CD14-positive monocyte (primary cell): ENCODE results near the gene CHST14. TPM values are rescaled to one million over a fixed set of nuclear protein-coding genes. Genes with fewer than 3 reads are reported as not detected.

Experiments
- DNase-seq, 3 donors: peaks; one replicate each; pipeline ENCODE4 v3.0.0-alpha.2; 2011 to 2022
- H2AFZ ChIP-seq: 2 replicates; pipeline ENCODE4 v1.6.0; 2012; ENCODE audit warnings: mild to moderate bottlenecking, low read depth, low read length, inconsistent platforms; ENCODE audit not compliant: insufficient read depth, poor library complexity, severe bottlenecking
- H3K27ac ChIP-seq, 2 donors: 1 replicate in 1 of 2; 2 replicates in 1 of 2; pipeline ENCODE4 v1.5.1; 2012 to 2013; ENCODE audit warnings: low read length in 2 of 2, control low read depth in 1 of 2, inconsistent platforms in 1 of 2, low read depth in 1 of 2, mild to moderate bottlenecking in 1 of 2
- H3K27me3 ChIP-seq, 2 donors: one replicate each; pipeline versions ENCODE4 v1.6.0 to v1.6.1; 2011 to 2013; ENCODE audit warnings: low read length in 2 of 2; ENCODE audit not compliant: control insufficient read depth in 2 of 2, insufficient read depth in 2 of 2
- H3K36me3 ChIP-seq, 2 donors: replicated peaks in 1 of 2; 1 replicate in 1 of 2; 2 replicates in 1 of 2; pipeline versions ENCODE4 v1.5.1 to v1.6.1; 2012 to 2013; ENCODE audit warnings: low read length in 2 of 2, control low read depth in 1 of 2, inconsistent platforms in 1 of 2, mild to moderate bottlenecking in 1 of 2; ENCODE audit not compliant: insufficient read depth in 2 of 2, control insufficient read depth in 1 of 2
- H3K4me1 ChIP-seq, 2 donors: 1 replicate in 1 of 2; 2 replicates in 1 of 2; pipeline versions ENCODE4 v1.5.1 to v1.6.1; 2012 to 2013; ENCODE audit warnings: low read length in 2 of 2, control low read depth in 1 of 2, inconsistent platforms in 1 of 2, mild to moderate bottlenecking in 1 of 2, moderate library complexity in 1 of 2; ENCODE audit not compliant: insufficient read depth in 2 of 2, control insufficient read depth in 1 of 2
- H3K4me2 ChIP-seq: replicated peaks from 2 replicates; pipeline ENCODE3; 2012; ENCODE audit warnings: low read length, moderate library complexity, mild to moderate bottlenecking; ENCODE audit not compliant: poor library complexity, severe bottlenecking; ENCODE audit errors: extremely low read depth
- H3K4me3 ChIP-seq, 3 experiments: fragments of 200-600 bp in 1 of 3; sonication (generic) in 1 of 3; replicated peaks in 1 of 3; 1 replicate in 2 of 3; 2 replicates in 1 of 3; pipeline ENCODE4 v1.5.1; 2011 to 2013; ENCODE audit warnings: low read length in 3 of 3, mild to moderate bottlenecking in 3 of 3, control low read depth in 2 of 3, low read depth in 2 of 3, inconsistent platforms in 1 of 3, moderate library complexity in 1 of 3
- H3K79me2 ChIP-seq: 2 replicates; pipeline ENCODE4 v1.6.0; 2012; ENCODE audit warnings: mild to moderate bottlenecking, control low read depth, inconsistent platforms, low read length, moderate library complexity; ENCODE audit not compliant: insufficient read depth
- H3K9ac ChIP-seq: 2 replicates; pipeline ENCODE4 v1.6.0; 2017; ENCODE audit warnings: low read length, mild to moderate bottlenecking; ENCODE audit not compliant: insufficient read depth, poor library complexity, severe bottlenecking
- H3K9me3 ChIP-seq, 2 donors: replicated peaks in 1 of 2; 1 replicate in 1 of 2; 2 replicates in 1 of 2; pipeline versions ENCODE4 v1.5.1 to v1.6.1; 2012 to 2013; ENCODE audit warnings: low read length in 2 of 2, control low read depth in 1 of 2; ENCODE audit not compliant: control insufficient read depth in 1 of 2, insufficient read depth in 1 of 2
- H4K20me1 ChIP-seq: 2 replicates; pipeline ENCODE4 v1.6.0; 2012; ENCODE audit warnings: mild to moderate bottlenecking, low read length, control low read depth, moderate library complexity; ENCODE audit not compliant: insufficient read depth
- H3K27ac Mint-ChIP-seq, 7 donors: one replicate each; pipeline ENCODE4 v1.8.0; 2020; ENCODE audit warnings: mild to moderate bottlenecking in 7 of 7, mixed read lengths in 7 of 7, moderate library complexity in 6 of 7, inconsistent platforms in 2 of 7
- H3K27me3 Mint-ChIP-seq, 3 donors: one replicate each; pipeline ENCODE4 v1.8.0; 2021 to 2022; ENCODE audit warnings: low read depth in 3 of 3, mild to moderate bottlenecking in 3 of 3, mixed read lengths in 3 of 3, moderate library complexity in 3 of 3, inconsistent platforms in 1 of 3
- H3K36me3 Mint-ChIP-seq, 2 donors: one replicate each; pipeline ENCODE4 v1.8.0; 2020; ENCODE audit warnings: mixed read lengths in 2 of 2, inconsistent platforms in 1 of 2, mild to moderate bottlenecking in 1 of 2
- H3K4me1 Mint-ChIP-seq: one replicate; pipeline ENCODE4 v1.8.0; 2020; ENCODE audit warnings: mild to moderate bottlenecking, mixed read lengths
- H3K4me3 Mint-ChIP-seq, 2 donors: one replicate each; pipeline ENCODE4 v1.8.0; 2020; ENCODE audit warnings: mild to moderate bottlenecking in 2 of 2, mixed read lengths in 2 of 2, moderate library complexity in 1 of 2
- H3K9me3 Mint-ChIP-seq, 7 donors: one replicate each; pipeline ENCODE4 v1.8.0; 2020 to 2022; ENCODE audit warnings: mixed read lengths in 7 of 7, mild to moderate bottlenecking in 6 of 7, moderate library complexity in 6 of 7, inconsistent platforms in 2 of 7
- CTCF ChIP-seq: fragments of 200-600 bp; IDR thresholded peaks from one replicate; pipeline ENCODE4 v1.8.0; 2022; ENCODE audit warnings: antibody characterized with exemption, mild to moderate bottlenecking
- WGBS: methylation state at CpG from one replicate; pipeline ENCODE4 v1.1.5; 2013; ENCODE audit warnings: missing lambda C conversion rate; ENCODE audit not compliant: insufficient coverage; 5-methylcytosine and 5-hydroxymethylcytosine counted together
- intact Hi-C, 2 donors: fragments of 100-400 bp; cut with micrococcal nuclease; formaldehyde crosslinking; loops; one replicate each; pipeline versions ENCODE4 v1.15.0 to v1.15.1; 2023
- polyA plus RNA-seq, 3 donors: library from polyadenylated mRNA; depleted of rRNA in 1 of 3; unstranded in 2 of 3; stranded (reverse) in 1 of 3; fragments of 300-500 nt in 2 of 3; fragments of >200 nt in 1 of 3; fragmentation: Illumina TruSeq in 2 of 3; gene quantifications; 1 replicate in 2 of 3; 2 replicates in 1 of 3; pipeline ENCODE4 v1.2.3, GENCODE V29; 2012 to 2021

CHST14 gene
- polyA plus RNA-seq, 3 donors: 0.85 to 5.2 (median 1.2) TPM

GRCh38 chr15:40510201-40510600 lies 39.4 kb downstream of the CHST14 start:
- H3K36me3 Mint-ChIP-seq: peaks cover 6 to 10% of the 10 kb centered on the region in 2 donors
- no peak overlapping the region for H3K27ac ChIP-seq
- no peaks in the 10 kb centered on the region for H4K20me1 ChIP-seq
- no peaks in the 10 kb centered on the region for H3K9me3 ChIP-seq
- H3K27me3 Mint-ChIP-seq: peaks cover 70 to 76% (median 76%) of the 10 kb centered on the region in 3 donors
- TF ChIP-seq CTCF: no peak
- peak overlapping the region in 1 of 7 donors; percentile 76 for H3K27ac Mint-ChIP-seq
- H3K27me3 ChIP-seq: peaks cover 28 to 65% of the 10 kb centered on the region in 2 donors
- peaks cover 27% of the 10 kb centered on the region for H3K4me1 Mint-ChIP-seq
- 71% methylated on average over 1 of the region's 2 CpGs for WGBS
- peak overlapping the region in 1 of 2 donors; percentile 97 for H3K4me3 Mint-ChIP-seq
- H3K4me2 ChIP-seq: no peak overlapping the region
- peaks cover 19 to 22% of the 10 kb centered on the region in 2 donors for H3K4me1 ChIP-seq
- no peaks in the 10 kb centered on the region for H3K36me3 ChIP-seq
- no peak overlapping the region for H2AFZ ChIP-seq
- no peak overlapping the region for H3K9ac ChIP-seq
- peaks cover 0 to 11% (median 0%) of the 10 kb centered on the region in 7 donors for H3K9me3 Mint-ChIP-seq
- intact Hi-C loops: no loop called here
- H3K79me2 ChIP-seq: no peaks in the 10 kb centered on the region
- DNase-seq: no peak
- no peak overlapping the region for H3K4me3 ChIP-seq

DNA sequence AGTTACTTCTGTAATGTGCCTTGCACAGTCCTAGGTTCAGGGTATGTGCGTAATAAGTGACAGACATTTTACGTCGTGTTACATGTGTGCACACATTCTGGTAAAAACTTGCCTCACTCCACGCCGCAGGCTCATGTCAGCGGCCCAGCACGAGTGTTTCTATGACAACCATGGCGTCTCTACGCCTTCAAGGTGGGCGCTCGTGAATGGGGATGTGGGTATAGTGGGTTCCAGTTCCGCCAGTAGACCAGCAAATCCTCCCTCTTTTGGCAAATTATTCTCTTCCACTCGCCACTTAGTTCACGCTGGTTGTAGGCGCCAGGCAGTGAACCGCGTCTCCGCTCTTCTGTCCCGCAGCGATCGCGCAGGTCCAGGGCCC lies 40.3 kb downstream of the CHST14 start:
- peaks cover 27% of the 10 kb centered on the region for H3K4me1 Mint-ChIP-seq
- H3K79me2 ChIP-seq: no peaks in the 10 kb centered on the region
- peaks cover 6 to 10% of the 10 kb centered on the region in 2 donors for H3K36me3 Mint-ChIP-seq
- no peaks in the 10 kb centered on the region for H4K20me1 ChIP-seq
- peak overlapping the region; percentile 82 to 97 for H3K4me3 Mint-ChIP-seq
- TF ChIP-seq CTCF: no peak
- H3K4me1 ChIP-seq: peaks cover 19 to 22% of the 10 kb centered on the region in 2 donors
- no peaks in the 10 kb centered on the region for H3K9me3 ChIP-seq
- H3K27ac ChIP-seq: no peak overlapping the region
- intact Hi-C loops: no loop called here
- H3K9me3 Mint-ChIP-seq: peaks cover 0 to 14% (median 2%) of the 10 kb centered on the region in 7 donors
- H3K27me3 ChIP-seq: peaks cover 28 to 65% of the 10 kb centered on the region in 2 donors
- 5% methylated on average over 15 of the region's 22 CpGs for WGBS
- H3K4me2 ChIP-seq: peak overlapping the region; percentile 84
- H3K36me3 ChIP-seq: no peaks in the 10 kb centered on the region
- peak overlapping the region in 3 of 7 donors; percentile 19 to 76 (median 58) for H3K27ac Mint-ChIP-seq
- peaks cover 68 to 76% (median 76%) of the 10 kb centered on the region in 3 donors for H3K27me3 Mint-ChIP-seq
- peak overlapping the region; percentile 56 for H3K9ac ChIP-seq
- H3K4me3 ChIP-seq: peak overlapping the region; percentile 26 to 77 (median 46)
- H2AFZ ChIP-seq: peak overlapping the region; percentile 78
- peak; percentile 6 to 26 (median 13) for DNase-seq
